GM12864 (cell line): ENCODE results near the gene VSIR.
A peak's percentile ranks its signal among the peaks of the same experiment; 100 is the strongest.

Experiments
- DNase-seq: peaks from one replicate; pipeline ENCODE4 v3.0.0-alpha.2; 2011; ENCODE audit warnings: low read depth
- H3K4me3 ChIP-seq: 2 replicates; pipeline ENCODE4 v1.5.1; 2011; ENCODE audit warnings: mild to moderate bottlenecking, low read depth, low read length, control low read depth
- TF ChIP-seq, protein P1 (sequence below): IDR thresholded peaks from 2 replicates; pipeline ENCODE4 v1.5.1; 2011; ENCODE audit warnings: low read depth, mild to moderate bottlenecking, moderate library complexity, low read length, control low read depth, inconsistent platforms; ENCODE audit errors: missing control alignments

Gene VSIR

DNA sequence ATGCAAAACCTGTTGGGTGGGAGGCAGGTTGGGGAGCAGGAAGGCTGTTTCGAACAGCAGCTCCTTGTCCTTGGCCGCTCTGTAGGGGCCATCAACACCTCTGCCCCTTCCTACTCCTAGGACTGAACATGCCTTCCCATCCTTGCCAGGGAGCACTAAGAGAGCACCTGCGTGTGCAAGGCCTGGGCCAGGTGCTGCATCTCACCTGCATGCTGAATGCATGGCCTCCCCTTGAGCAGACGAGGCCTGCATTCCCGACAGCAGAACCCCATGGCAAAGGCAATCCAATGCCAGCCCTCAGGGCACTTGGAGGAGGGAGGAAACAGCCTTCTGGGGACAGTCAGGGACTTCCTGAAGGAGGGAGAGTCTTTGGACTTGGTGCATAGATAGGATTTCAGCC, 11.0 kb downstream of the VSIR start:
- H3K4me3 ChIP-seq: no peak overlapping the region
- no peak for DNase-seq
- TF ChIP-seq, protein P1, sequence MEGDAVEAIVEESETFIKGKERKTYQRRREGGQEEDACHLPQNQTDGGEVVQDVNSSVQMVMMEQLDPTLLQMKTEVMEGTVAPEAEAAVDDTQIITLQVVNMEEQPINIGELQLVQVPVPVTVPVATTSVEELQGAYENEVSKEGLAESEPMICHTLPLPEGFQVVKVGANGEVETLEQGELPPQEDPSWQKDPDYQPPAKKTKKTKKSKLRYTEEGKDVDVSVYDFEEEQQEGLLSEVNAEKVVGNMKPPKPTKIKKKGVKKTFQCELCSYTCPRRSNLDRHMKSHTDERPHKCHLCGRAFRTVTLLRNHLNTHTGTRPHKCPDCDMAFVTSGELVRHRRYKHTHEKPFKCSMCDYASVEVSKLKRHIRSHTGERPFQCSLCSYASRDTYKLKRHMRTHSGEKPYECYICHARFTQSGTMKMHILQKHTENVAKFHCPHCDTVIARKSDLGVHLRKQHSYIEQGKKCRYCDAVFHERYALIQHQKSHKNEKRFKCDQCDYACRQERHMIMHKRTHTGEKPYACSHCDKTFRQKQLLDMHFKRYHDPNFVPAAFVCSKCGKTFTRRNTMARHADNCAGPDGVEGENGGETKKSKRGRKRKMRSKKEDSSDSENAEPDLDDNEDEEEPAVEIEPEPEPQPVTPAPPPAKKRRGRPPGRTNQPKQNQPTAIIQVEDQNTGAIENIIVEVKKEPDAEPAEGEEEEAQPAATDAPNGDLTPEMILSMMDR: no peak

DNA sequence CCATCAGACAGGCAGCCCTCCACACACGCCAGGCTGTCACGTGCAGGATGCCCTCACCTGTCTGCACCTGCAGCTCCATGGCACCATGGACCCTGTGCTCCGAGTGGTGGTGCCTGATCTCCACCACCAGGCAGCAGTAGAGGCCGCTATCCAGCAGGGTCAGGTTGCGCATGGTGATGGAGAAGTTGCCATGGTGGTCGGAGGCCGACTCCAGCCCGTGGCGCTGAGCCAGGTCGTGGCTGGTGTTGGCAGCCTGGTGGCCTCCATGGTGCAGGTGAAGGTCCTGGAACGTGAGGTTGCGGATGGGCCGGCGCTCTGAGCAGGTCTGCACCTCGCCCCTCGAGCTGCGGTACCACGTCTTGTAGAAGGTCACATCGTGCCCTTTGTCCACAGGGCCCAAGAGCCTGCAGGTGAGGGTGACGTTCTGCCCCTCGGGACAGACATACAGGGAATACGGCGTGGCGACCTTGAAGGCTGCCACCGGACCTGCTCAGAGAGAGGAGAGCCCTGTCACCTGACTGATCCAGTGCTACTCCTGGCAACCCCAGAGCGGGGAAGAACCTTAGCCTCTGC, 11.7 kb downstream of the VSIR start:
- DNase-seq: no peak
- TF ChIP-seq, protein P1: peak; percentile 34
- H3K4me3 ChIP-seq: no peak overlapping the region

DNA sequence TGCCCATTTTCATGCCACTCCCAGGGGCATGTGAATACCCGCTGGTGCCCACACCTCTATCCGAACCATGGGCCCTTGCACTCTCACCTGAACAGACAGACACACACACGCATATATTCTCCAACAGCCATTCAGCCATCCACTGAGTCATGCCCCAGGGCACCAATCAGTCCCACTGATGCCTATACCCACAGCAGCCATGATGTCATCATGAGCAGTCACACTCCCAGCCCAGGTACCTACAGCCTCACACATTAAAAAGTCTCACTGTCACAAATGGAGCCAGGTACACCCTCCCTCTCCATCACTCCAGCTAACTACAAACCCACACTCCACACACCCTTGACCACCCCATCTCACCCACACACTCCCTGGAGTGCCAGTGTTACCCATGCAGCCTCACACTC, 12.2 kb downstream of the VSIR start:
- no peak overlapping the region for H3K4me3 ChIP-seq
- TF ChIP-seq, protein P1: no peak
- DNase-seq: no peak

DNA sequence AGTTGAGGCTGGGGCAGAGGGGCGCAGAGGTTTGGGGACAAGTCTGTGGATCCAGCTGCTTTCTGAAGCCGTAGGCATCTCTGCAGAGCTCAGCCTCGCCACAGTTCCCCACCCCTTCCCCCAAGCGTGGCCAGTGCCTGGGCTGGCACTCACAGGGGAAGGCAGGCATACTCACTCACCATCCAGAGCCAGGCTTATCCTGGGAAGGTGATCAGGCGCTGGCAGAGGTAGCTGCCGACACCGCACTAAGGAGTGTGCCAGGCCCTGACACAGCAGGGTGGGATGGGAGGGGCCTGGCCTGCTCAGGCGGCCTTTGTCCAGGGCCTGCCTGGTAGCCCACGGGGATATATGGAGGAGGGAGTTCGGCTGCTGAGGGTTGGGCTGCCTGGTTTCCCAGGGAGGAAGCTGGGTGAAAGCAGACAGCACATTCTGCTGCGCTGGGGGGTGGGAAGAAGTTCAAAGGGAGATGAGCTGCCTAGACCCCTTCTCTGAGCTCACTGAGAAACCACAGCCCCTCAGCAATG, 15.9 kb downstream of the VSIR start:
- DNase-seq: no peak
- TF ChIP-seq, protein P1: no peak
- H3K4me3 ChIP-seq: no peak overlapping the region

DNA sequence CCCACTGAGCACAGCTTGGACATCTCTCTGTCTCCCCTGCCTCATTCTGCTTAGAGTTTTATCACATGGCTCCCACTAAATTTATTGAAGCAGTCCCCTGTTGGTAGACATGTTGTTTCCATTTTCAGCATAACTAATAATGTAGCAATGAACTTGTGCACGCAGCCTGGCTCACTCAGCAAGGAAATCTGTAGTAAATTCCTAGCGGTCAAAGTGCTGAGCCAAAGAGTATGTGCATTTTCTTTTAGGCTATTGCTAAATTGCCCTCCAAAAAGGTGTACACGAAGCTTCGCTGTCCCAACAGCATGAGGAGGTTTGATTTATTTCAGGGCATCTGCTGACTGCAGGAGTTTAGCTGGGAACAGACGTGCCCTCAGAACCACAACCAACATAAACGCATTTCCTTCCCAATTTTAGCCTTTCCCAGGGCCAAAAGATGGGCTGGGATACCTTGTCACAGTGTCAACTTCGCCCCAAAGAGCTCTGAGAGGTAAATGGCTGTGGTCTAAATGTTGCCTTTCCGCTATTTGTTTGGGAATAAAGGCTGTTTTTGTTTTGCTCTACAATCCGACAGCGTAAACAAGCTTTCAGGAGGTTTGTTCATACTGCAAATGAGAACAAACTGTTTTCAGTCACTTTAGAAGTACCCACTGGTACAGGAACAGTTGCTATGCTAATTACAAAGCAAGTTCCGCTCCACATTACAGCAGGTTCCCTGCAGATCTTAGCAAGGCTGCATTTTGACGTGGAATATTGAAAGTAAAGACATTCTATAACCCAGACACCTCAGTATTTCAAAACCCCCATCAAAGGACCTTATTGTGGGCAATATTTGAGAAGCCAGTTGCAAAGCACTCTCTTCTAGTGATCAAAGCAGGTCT, 16.8 kb downstream of the VSIR start:
- no peak overlapping the region for H3K4me3 ChIP-seq
- DNase-seq: no peak
- TF ChIP-seq, protein P1: no peak

DNA sequence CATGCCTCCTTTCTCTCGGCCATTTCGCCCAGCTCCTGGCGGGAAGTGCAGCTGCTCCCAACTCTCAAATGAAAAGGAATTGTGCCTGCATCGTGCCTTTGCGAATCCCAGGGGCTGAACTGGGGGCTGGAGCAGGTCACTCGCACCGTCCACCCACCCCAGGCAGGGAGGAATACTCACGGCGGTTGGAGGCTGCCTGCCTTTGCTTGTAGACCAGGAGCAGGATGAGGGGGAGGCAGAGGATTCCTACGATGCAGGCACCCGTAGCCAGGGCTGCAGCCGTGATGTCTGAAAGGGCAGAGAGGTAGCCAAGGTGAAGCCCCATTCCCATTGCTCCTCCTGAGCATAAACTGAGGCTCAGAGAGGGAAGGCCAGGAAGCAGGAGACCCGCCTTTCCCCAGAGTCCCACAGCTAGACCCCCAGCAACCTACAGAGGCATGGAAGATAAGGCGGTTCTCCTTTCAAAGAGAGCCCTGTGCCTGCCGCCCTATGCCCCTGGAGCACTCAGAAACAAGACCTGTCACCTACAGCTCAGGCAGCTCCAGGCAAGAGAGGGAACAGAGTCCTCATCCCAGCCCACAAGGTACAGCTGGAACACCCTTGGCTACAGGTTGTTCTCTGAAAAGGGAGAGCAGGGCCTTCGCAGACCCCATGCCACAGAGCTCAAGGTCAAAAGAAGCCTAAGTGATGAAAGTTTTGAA, 18.0 kb downstream of the VSIR start:
- TF ChIP-seq, protein P1: no peak
- DNase-seq: no peak

More for the DNA sequence above, 18.0 kb downstream of the VSIR start:
- H3K4me3 ChIP-seq: no peak overlapping the region
